Measurements from ENCODE around the gene DSE.
"Not testable (repeated sequence)": the region's sequence is repeated elsewhere in the genome, so short reads cannot be mapped to it uniquely, and the experiment has no call there.

The DSE gene

GRCh38 chr6:116330511-116330910, 40.2 kb upstream of the DSE start:
- no peak overlapping the region for H3K27ac ChIP-seq
- TF ChIP-seq ZFX (IDR thresholded peaks at IDR 0.05; ENCODE audit: borderline replicate concordance) (no peak), CTCF (IDR thresholded peaks at IDR 0.05) (no peak)

- no peak overlapping the region for H3K27ac ChIP-seq
- TF ChIP-seq CTCF (IDR thresholded peaks at IDR 0.05) (no peak), ZFX (IDR thresholded peaks at IDR 0.05; ENCODE audit: borderline replicate concordance) (no peak)
Measured at GRCh38 chr6:116332096-116332495, 38.7 kb upstream of the DSE start.

GRCh38 chr6:116334638-116335409, 35.9 kb upstream of the DSE start:
- not testable (repeated sequence) for H3K27ac ChIP-seq

- H3K27ac ChIP-seq = no peak overlapping the region
- TF ChIP-seq ZFX (IDR thresholded peaks at IDR 0.05; ENCODE audit: borderline replicate concordance) (no peak), CTCF (IDR thresholded peaks at IDR 0.05) (no peak)
Measured at GRCh38 chr6:116335612-116336215, 35.0 kb upstream of the DSE start.

GRCh38 chr6:116338943-116339342, 31.8 kb upstream of the DSE start:
- TF ChIP-seq CTCF (IDR thresholded peaks at IDR 0.05) (no peak), ZFX (IDR thresholded peaks at IDR 0.05; ENCODE audit: borderline replicate concordance) (no peak)
- H3K27ac ChIP-seq = no peak overlapping the region

GRCh38 chr6:116340625-116341024, 30.1 kb upstream of the DSE start:
- H3K27ac ChIP-seq = not testable (repeated sequence)

GRCh38 chr6:116349216-116349615, 21.5 kb upstream of the DSE start:
- no peak for TF ChIP-seq ZFX (IDR thresholded peaks at IDR 0.05; ENCODE audit: borderline replicate concordance)
- TF ChIP-seq CTCF (IDR thresholded peaks at IDR 0.05) = no peak
- H3K27ac ChIP-seq = no peak overlapping the region

- TF ChIP-seq CTCF (IDR thresholded peaks at IDR 0.05) (no peak), ZFX (IDR thresholded peaks at IDR 0.05; ENCODE audit: borderline replicate concordance) (no peak)
- H3K27ac ChIP-seq = no peak overlapping the region
Measured at GRCh38 chr6:116351101-116351500, 19.6 kb upstream of the DSE start.
